Raji (cell line): Measurements from ENCODE around the gene IQCN.

Experiments used
- POLR2A ChIP-seq: IDR thresholded peaks from 2 replicates; pipeline ENCODE4 v1.6.1; 2011; ENCODE audit warnings: low read depth, low read length, control low read depth; ENCODE audit not compliant: insufficient read depth

The IQCN gene

GRCh38 chr19:18310118-18310909 lies 36.1 kb upstream of the IQCN start:
- no peak for TF ChIP-seq POLR2A

- no peak for TF ChIP-seq POLR2A
These were observed 35.3 kb upstream of the IQCN start for GRCh38 chr19:18309525-18310064.

- no peak for TF ChIP-seq POLR2A
These were observed 34.7 kb upstream of the IQCN start for GRCh38 chr19:18308948-18309325.

GRCh38 chr19:18308051-18308947 lies 34.0 kb upstream of the IQCN start:
- 0 out of 2 replicates have a peak, but pooled peaks have one; percentile 2 for TF ChIP-seq POLR2A

GRCh38 chr19:18307271-18307681 lies 33.0 kb upstream of the IQCN start:
- TF ChIP-seq POLR2A: no peak

GRCh38 chr19:18306888-18307260 lies 32.6 kb upstream of the IQCN start:
- no peak for TF ChIP-seq POLR2A

- TF ChIP-seq POLR2A: no peak
These were observed 32.1 kb upstream of the IQCN start for GRCh38 chr19:18306209-18306887.

GRCh38 chr19:18304458-18305310 lies 30.4 kb upstream of the IQCN start:
- TF ChIP-seq POLR2A: 0 out of 2 replicates have a peak, but pooled peaks have one; percentile 22

GRCh38 chr19:18304208-18304457 lies 29.9 kb upstream of the IQCN start:
- TF ChIP-seq POLR2A: no peak

- no peak for TF ChIP-seq POLR2A
These were observed 27.5 kb upstream of the IQCN start for GRCh38 chr19:18301718-18302111.

- no peak for TF ChIP-seq POLR2A
These were observed 26.9 kb upstream of the IQCN start for GRCh38 chr19:18300930-18301717.

GRCh38 chr19:18299654-18300053 lies 25.4 kb upstream of the IQCN start:
- no peak for TF ChIP-seq POLR2A

GRCh38 chr19:18298601-18299000 lies 24.3 kb upstream of the IQCN start:
- TF ChIP-seq POLR2A: no peak

- no peak for TF ChIP-seq POLR2A
These were observed 23.1 kb upstream of the IQCN start for GRCh38 chr19:18297308-18297707.
